Measurements from ENCODE around the gene CRISPLD2. TPM values are rescaled to one million over a fixed set of nuclear protein-coding genes. Genes with fewer than 3 reads are reported as not detected.
A peak's percentile ranks its signal among the peaks of the same experiment; 100 is the strongest.
"Not testable (repeated sequence)": the region's sequence is repeated elsewhere in the genome, so short reads cannot be mapped to it uniquely, and the experiment has no call there.

CRISPLD2 gene
- total RNA-seq, 1 donor from 2014 or later = 117 TPM

DNA sequence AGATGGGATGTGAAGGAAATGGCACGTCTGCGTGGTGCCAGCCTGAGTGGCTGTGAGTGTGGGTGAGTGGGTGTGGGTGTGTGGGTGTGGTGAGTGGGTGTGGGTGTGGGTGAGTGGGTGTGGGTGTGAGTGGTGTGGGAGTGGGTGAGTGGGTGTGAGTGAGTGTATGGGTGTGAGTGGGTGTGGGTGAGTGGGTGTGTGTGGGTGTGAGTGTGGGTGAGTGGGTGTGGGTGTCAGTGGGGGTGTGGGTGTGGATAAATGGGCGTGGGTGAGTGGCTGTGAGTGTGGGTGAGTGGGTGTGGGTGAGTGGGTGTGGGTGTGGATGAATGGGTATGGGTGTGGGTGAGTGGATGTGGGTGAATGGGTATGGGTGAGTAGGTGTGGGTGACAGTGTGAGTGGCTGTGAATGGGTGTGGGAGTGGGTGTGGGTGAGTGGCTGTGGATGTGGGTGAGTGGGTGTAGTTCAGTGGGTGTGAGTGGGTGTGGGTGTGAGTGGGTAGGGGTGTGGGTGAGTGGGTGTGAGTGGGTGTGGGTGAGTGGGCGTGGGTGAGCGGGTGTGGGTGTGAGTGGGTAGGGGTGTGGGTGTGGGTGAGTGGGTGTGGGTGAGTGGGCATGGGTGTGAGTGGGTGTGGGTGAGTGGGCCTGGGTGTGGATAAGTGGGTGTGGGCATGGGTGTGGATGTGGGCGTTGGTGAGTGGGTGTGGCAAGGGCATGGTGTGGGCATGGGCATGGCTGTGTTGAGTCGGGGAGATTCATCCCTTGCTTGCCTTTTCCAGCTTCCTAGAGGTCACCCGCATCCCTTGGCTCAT, 110.7 kb downstream of the CRISPLD2 start:
- no peak for DNase-seq (ENCODE audit: low spot score)

DNA sequence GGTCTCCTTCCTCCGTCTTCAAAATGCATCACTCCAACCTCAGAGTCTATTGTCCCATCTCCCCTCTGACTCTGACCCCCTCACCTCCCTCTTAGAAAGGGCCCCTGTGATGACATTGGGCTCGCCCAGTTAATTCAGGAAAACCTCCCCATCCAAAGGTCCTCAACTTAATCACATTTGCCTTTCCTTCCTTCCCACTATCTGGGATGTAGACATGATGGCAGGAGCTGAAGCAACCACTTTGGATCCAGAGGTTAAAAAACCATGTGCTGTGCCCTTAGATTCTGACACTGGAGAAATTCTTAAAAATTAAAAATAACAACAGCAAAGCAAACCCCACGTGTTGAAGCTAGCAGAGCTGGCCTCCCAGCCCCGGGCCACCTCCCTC, 111.3 kb downstream of the CRISPLD2 start:
- DNase-seq (ENCODE audit: low spot score) = no peak

DNA sequence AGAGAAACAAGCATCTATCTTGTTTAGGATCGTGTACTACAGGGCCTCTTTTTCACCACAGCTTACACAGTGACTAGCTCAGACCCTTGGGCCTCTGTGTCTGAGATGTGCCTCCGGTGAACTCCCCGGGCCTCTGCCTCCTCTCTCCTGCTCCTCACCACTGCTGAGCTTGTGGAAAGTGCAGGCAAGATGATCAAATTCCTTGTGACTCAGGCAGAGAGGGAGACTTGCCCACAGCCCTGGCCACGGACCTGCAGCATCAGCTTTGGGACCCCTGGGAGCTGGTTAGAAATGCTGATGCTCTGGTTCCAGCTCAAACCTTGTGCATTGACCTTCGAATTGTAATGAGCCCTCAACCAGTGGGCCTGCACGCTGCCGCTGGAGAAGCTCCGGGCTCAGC, 111.7 kb downstream of the CRISPLD2 start:
- no peak for DNase-seq (ENCODE audit: low spot score)

DNA sequence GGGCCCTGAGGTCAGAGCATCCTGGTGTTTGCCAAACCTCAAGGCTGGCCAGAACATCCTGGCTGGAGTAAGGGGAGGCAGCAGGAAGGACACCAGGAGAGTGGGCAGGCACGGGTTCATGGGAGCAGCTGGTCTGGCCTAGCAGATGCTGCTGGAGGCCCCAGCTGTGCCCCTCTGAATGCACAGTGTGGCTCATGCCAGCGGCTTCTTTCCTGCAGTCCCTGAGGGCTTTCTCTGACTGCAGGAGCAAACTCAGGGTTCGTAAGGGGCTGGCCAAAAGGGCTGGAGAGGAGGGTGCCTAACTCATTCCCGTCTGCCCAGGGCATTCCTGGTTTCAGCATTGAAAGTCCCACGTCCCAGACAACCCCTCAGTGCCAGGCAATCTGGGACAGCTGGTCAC, 112.9 kb downstream of the CRISPLD2 start:
- DNase-seq (ENCODE audit: low spot score) = no peak

DNA sequence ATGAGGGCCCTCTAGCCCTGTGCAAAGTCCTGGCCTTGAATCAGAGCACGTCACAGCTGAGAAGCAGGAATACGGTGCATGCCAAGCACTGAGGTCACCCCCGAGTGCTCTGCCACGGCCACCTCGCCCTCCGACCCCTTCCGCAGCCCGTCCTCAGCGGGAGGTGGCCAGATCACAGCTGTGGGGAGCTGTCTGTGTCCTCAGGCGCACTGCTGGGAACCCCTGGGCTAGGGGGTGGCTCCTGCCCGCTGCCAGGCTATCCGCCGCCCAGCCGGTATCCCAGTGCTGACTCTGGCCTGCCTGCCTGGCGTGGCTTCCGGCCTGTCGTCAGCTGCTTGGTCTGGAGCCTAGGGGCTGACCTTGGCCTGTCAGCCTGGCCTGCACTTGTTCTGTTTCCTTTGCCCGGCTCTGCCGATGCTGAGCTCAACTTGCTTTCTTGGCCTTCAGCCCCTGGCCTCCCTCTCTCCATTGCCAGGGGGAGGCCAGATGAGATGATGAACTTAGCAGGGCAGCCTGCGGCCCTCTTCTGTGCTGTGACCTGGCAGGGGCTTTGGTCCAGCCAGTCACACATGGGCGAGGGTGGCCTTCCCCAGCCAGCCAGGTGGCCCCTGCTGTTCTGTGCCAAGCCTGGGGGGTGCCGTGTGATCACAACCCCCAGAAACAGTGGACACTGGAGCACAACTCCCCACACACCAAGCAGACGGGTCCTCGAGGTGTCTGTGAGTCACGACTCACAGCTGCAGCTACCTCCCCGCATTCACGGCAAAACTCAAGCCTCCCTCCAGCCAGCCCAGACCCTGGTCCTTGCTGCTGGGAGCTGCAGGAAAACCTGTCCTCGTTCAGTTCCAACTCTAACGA, 114.2 kb downstream of the CRISPLD2 start:
- DNase-seq (ENCODE audit: low spot score) = peak; percentile 47

DNA sequence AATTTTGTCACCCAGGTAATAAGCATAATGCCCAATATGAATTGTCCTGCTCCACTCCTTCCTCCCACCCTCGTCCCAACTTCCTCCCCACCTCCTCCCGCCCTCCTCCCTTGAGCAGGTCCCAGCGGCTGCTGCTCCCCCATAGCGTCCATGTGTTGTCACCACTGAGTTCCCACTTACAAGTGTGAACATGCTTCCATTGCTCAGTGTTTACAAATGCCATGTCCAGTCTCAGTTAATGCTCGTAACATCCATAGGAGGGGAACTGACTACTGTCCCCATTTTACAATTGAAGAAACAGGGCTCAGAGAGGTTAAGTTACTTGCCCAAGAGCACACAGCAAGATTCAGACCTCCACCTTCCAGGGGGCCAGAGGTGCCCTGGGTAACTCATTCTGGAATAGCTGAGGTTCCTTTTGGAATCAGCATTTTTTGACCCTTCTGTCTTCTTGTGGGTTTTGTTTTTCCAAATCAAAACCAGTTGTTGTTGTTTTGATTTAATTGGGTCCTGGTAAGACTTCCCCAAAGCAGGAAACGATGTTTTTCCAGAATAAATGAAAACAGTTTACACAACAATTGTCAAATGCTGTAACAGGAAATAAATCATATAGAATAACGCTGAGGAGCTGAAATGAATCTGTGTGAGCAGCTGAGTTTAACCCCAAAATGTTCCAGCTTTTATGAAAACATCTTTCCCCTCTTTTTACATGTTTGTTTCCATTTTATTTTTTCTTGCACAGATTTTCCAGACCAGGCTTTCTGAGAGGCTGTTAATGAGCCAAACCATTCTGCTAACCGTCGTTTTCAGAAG, 117.6 kb downstream of the CRISPLD2 start:
- no peak for DNase-seq (ENCODE audit: low spot score)

DNA sequence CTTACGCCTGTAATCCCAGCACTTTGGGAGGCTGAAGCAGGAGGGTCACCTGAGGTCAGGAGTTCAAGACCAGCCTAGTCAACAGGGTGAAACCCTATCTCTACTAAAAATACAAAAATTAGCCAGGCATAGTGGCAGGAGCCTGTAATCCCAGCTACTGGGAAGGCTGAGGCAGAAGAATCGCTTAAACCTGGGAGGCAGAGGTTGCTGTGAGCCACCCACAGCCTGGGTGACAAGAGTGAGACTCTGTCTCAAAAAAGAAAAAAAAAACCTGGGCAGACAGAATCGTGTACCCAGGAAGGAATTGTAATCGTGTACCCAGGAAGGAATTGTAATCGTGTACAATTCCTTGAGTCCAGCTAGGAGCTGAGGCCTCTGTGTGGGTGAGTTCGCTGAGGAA, 118.8 kb downstream of the CRISPLD2 start:
- not testable (repeated sequence) for DNase-seq (ENCODE audit: low spot score)

DNA sequence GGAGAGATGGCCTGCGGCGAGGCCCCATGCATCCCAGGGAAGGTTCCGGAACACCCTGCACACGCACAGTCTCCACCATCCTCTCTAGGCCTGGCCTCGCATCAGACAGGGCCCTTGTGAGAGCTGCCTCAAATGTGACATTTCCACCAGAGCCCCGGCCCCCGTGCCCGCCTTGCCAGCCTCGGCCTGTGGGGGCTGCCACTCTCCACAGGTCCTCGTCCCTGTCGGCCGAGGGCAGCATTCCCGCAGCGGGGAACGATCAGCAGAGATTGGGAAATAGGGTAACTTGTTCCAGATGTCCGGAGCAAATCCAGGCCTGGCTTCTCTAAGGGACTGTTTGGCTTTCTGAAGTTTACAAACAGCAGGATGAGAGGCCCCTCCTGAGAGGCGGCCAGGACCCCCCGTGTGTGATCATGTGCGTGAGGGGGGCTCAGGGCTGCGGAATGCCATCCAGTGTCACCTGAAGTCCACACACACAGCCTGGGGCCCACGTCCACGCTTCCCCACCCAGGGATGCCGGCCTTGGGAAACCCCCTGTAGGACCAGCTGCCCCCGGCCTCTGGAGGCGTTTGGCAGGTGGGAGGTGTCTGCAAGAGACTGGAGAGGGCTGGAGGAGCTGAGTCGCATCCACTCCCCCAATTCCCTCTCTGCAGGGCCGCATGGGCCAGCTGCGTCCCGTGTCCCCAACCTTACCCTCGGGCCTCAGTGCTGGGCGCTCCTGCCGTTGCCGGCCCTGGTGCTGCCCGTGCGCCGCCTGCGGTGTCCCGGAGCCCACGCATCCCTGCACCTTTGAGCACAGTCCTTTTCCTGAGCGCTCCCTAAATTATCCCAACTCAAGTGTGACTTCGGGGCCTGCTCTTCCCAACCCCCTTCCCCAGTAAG, 121.1 kb downstream of the CRISPLD2 start:
- DNase-seq (ENCODE audit: low spot score) = no peak

DNA sequence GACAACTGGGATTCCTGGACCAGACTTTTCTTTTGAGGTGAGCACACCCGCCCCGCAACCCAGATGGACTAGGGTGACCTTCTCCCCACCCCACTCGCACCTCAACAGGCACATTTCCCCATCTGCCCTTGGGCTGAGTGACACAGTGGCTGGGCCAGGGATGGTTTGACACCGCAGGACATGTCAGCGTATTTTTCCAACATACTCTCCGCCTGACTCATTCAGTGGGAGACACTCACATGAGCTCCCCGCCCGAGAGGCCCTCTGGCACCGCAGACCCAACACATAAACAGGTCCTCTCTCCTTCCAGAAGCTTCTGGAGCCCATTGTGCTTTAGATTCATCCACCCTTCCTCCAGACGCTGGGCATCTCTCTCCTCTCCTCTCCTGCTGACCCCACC, 122.1 kb downstream of the CRISPLD2 start:
- no peak for DNase-seq (ENCODE audit: low spot score)

DNA sequence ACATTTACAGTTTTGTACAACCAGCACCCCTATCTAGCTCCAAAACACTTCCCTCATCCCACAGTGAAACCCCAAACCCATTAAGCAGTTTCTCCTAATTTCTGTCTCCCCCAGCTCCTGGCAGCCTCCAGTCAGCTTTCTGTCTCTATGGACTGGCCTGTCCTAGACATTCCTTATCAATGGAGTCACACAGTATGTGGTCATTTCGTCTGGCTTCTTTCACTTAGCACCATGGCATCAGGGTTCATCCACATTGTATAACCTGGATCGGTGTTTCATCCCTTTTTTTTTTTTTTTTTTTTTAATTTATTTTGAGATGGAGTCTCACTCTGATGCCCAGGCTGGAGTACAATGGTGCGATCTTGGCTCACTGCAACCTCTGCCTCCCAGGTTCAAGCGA, 123.0 kb downstream of the CRISPLD2 start:
- no peak for DNase-seq (ENCODE audit: low spot score)

DNA sequence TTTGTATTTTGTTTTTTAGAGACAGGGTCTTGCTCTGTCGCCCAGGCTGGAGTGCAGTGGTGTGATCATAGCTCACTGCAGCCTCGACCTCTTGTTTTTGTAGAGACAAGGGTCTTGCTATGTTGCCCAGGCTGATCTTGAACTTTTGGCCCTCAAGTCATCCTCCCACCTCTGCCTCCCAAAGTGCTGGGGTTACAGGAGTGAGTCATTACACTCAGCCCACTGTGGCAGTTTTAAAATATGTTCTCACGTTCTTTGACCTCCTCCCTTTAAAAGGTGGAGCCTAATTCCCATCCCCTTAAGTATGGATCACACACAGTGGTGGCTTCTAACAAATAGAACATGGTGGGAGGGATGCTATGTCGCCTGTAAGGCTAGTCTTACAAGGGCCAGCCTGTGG, 123.8 kb downstream of the CRISPLD2 start:
- no peak for DNase-seq (ENCODE audit: low spot score)

DNA sequence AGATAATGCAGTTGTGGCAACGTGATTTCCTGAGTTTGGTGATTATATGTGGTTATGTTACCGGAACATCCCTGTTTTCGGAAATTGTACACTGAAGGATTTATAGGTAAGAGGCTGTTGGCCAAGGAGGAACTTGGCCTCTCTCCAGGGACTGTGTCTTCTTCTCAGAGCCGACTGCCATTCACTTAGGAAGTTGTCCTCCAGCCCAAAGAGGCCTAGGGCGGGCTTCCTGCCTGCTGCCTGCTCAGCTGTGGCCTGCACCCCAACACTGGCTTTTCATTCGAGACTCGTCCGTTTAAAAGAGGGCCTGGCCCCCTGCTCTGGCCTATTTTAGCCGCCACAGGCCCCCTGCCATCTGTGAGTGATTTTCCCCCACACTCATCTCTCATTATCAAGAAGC, 127.2 kb downstream of the CRISPLD2 start:
- no peak for DNase-seq (ENCODE audit: low spot score)

DNA sequence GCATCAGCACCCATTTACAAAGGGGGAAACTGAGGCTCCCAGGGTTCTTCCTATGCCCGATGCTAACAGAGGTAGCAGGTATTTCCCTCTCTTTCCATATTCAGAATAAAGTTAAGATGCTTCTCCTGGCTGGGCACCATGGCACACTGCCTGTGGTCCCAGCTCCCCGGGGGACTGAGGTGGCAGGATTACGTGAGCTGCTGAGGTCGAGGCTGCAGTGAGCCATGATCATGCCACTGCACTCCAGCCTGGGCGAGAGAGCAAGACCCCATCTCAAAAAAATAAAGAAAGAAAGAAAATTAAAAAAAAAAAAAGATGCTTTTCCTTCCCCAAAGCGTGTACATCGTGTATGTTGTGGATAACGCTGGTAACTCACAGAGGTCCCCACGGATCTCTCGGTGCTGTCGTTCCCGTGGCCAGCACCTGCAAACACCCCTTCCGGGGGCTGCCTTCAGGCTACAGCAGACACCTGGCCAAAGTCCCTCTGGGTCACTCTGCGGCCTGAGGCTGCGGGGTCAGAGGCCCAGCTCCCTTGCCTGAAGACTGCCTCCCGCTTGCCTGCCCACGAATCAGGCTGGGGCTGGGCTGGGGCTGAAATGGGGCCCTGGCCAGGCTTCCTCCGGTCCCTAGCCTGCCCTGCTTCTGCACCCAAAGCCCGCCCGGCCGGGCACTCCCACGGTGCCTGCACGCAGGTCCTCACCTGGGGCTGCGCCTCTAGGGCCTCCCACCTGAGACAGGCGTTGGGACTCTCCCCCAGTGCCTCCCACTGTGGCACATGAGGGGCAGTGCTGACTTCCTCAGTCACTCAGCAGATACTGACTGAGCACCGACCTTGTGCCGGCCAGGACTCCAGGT, 128.4 kb downstream of the CRISPLD2 start:
- DNase-seq (ENCODE audit: low spot score) = no peak

DNA sequence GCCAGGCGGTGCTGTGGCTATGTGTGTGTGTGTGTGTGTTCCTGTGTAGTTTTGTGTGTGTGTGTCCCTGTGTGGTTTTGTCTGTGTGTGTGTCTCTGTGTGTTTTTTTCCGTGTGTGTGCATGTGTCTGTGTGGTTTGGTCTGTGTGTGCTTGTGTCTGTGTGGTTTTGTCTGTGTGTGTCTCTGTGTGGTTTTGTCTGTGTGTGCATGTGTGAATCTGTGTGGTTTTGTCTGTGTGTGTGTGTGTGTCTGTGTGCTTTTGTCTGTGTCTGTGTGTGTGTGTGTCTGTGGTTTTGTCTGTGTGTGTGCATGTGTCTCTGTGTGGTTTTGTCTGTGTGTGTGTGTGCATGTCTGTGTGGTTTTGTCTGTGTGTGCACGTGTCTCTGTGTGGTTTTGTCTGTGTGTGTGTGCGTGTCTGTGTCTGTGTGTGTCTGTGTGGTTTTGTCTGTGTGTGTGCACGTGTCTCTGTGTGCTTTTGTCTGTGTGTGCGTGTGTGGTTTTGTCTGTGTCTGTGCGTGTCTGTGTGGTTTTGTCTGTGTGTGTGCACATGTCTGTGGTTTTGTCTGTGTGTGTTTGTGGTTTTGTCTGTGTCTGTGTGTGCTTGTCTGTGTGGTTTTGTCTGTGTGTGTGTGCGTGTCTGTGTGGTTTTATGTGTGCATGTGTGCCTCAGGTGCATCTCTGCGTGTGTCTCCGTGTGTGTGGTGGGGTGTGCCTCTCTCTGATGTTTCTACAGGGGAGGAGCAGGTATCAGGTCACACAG, 129.2 kb downstream of the CRISPLD2 start:
- DNase-seq (ENCODE audit: low spot score) = no peak

DNA sequence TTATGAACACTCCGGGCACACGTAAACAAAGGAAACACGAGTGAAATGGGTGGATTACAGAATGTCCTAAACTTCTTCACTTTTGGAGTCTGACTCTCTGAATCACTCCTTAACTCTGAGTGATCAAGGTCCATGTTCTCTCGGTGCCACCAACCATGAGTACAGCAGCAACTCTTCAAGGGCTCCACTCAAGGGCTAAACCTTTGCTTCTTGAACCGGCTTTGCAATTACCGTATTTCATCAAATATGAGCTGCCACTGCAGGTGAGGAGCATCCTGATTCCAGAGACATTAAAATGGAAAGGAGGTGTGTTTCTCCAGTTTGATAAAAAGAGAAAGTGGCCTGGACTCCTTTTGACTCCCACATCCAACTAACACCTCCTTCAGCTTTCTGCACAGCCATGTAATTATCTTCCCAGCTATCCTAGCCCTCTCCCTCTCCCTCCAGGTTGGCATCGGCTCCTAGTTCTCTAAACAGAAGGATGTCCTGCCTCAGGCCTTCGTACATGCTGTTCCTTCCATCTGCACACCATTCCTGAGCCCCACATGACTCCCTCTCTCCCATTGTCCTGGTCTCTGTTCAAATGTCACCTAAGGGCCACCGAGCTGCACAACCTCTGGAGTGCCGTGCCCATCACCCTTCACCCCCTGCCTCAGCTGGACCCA, 130.1 kb downstream of the CRISPLD2 start:
- no peak for DNase-seq (ENCODE audit: low spot score)

DNA sequence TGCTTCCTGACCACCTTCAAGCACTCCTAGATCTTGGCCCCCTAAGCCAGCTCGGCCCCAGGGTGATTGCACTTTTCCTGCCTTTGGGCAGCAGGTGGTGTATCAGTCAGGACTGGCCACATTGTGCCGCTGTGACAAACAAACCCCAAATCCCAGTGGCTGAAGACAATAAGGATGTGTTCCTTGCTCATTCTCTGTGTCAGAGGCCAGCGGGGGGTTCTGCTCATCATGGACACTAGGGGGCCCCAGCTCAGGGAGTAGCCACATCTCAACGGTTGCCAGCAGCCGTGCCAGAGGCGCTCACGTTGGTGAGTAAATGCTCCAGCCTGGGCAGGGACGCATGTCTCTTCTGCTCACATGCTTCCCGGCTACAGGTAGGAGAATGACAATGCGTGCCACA, 131.1 kb downstream of the CRISPLD2 start:
- DNase-seq (ENCODE audit: low spot score) = no peak

DNA sequence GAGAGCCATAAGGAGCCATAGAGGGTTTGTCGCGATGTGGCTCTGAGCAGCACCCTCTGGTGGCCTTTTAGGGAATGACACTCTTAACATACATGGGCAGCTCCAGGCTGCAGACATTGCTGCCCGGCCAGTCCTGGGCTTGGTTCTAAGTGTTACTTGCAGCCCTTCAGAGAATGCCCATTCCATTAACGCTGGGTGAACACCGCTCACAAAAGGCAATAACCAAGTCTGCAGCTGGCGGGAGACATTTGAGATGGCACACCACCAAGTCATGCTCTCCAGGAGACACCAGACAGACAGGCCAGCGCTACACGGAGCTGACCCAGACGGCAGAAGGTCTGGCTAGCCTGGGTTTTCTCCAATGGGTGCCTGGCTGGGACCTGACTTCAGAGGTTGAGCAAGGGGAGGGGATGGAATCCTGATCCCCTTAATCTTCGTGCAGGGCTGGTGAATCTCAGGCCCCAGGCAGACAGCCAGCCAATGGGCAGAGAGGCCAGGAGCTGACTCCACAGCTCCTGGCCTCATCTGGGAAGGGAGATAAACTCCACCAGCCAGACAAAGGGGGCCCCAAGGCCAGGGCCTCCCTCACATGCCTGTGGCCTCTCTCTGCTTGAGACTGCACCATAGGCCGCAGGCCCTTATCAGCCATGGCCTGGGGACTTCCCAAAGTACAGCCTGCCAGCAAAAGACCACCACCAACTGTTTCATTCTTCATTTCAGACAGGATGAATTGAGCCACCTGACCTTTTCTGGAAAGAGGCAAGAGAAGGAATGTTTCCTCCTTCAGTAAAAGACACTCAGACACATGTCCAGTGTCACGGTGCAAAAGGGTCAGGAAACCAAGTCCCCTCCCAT, 132.8 kb downstream of the CRISPLD2 start:
- DNase-seq (ENCODE audit: low spot score) = peak; percentile 89

DNA sequence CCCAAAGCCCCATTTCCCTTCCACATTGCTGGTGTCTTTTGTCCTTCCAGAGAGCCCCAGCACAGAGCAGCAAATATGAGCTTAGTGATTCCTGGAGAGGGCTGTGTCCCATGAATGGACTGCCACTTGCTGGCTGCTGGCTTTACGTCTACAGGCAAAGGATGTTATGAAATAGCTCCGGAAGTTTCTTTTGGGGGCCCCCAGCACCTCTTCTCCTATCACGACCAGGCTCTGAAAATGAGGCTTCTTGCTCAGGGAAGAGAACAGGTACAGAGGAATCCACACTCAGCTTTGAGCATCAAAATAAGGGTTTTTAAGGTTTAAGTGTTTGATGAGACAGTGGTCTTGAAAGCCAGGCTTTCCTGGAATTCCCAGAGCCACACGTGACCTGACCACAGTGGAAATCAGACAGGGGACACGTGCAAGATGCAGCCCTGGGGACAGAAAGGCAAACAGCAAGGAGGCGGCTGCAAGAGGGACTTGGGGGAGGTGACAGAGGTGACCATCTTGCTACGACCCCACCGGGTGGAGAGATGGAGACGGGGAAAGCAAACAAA, 133.5 kb downstream of the CRISPLD2 start:
- no peak for DNase-seq (ENCODE audit: low spot score)

All from mucosa of gallbladder (tissue), 1 donor.